Mucosa of rectum (tissue), 2 donors: ENCODE measurements around the gene FGF16.

Experiments used
- H3K27ac ChIP-seq, 2 donors: one replicate each; pipeline ENCODE4 v1.7.0; 2013; ENCODE audit warnings: inconsistent platforms in 2 of 2, low read depth in 2 of 2, low read length in 2 of 2
- H3K27me3 ChIP-seq, 2 donors: one replicate each; pipeline ENCODE4 v1.7.0; 2013; ENCODE audit warnings: low read length in 2 of 2; ENCODE audit not compliant: control insufficient read depth in 2 of 2, insufficient read depth in 2 of 2
- H3K36me3 ChIP-seq, 2 donors: one replicate each; pipeline ENCODE4 v1.7.0; 2013; ENCODE audit warnings: low read length in 2 of 2; ENCODE audit not compliant: control insufficient read depth in 2 of 2, insufficient read depth in 2 of 2
- H3K4me1 ChIP-seq, 2 donors: one replicate each; pipeline ENCODE4 v1.7.0; 2013; ENCODE audit warnings: low read length in 2 of 2, mild to moderate bottlenecking in 1 of 2; ENCODE audit not compliant: control insufficient read depth in 2 of 2, insufficient read depth in 2 of 2
- H3K4me3 ChIP-seq, 2 donors: one replicate each; pipeline ENCODE4 v1.7.0; 2013; ENCODE audit warnings: low read length in 2 of 2
- H3K9ac ChIP-seq, 2 donors: one replicate each; pipeline ENCODE4 v1.7.0; 2013; ENCODE audit warnings: low read length in 2 of 2, low read depth in 1 of 2, mild to moderate bottlenecking in 1 of 2
- H3K9me3 ChIP-seq, 2 donors: one replicate each; pipeline ENCODE4 v1.7.0; 2013; ENCODE audit warnings: low read length in 2 of 2; ENCODE audit not compliant: control insufficient read depth in 2 of 2
- donor health status: healthy.
- donor health status: Normal muscosa, but diverticular disease.

Gene FGF16

DNA sequence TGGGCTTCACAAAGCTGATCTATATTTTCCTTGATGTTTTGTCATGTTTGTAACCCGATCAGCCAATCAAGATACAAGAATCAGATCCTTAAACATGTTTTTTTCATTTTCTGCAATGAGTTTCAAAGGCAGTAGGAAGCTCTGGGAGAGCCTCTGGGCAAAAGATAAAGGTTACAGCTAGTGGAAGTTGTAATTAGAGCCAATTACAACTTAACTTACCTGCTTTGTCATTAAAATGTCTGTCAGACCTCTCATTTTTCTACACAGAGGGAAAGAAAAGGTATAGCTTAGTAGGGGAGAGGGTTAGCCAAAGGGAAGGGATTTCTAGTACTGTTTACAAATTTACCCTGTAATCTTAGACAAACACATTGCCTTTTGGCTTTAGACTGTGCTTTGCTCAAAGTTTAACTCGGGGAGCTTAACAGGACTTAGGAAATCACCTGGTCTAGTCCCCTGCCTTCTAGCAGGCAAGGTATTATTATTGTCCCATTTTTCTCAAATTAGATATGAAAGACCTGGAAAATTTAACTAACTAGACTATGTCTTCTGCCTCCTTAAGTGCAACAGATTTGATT lies 55.8 kb downstream of the FGF16 start:
- Histone ChIP-seq H3K27ac (no peak overlapping the region), H3K9ac (no peak overlapping the region), H3K36me3 (no peaks in the 10 kb centered on the region), H3K4me1 (no peaks in the 10 kb centered on the region), H3K27me3 (no peaks in the 10 kb centered on the region), H3K4me3 (no peak overlapping the region), H3K9me3 (no peaks in the 10 kb centered on the region)

DNA sequence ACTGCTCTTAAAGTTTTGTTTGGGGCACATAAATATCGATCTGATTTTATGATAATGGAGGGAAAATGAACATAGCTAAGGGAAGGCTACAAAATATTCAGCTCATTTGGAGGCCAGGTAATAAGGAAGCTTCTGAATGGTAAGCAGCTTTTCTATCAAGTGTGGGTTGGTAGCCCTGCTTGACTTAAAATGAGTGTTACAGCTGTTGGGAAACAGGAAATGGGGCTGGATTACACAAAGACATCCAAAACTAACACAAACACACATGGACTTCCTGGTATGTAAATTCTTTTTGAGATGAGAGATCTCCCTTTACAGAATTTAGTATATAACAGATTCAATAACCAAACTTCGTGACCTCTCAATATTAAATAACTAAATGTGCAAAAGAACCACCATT lies 58.0 kb downstream of the FGF16 start:
- Histone ChIP-seq H3K9me3 (no peaks in the 10 kb centered on the region), H3K4me3 (no peak overlapping the region), H3K36me3 (peaks cover 1 to 3% of the 10 kb centered on the region in 2 donors), H3K27ac (no peak overlapping the region), H3K4me1 (no peaks in the 10 kb centered on the region), H3K27me3 (no peaks in the 10 kb centered on the region), H3K9ac (no peak overlapping the region)
